ENCODE data around the gene SMIM35. TPM values are rescaled to one million over a fixed set of nuclear protein-coding genes. Genes with fewer than 3 reads are reported as not detected.

Gene SMIM35
- total RNA-seq, 1 experiment from 2014 or later = not detected

- ChIA-PET POLR2A (ENCODE audit: unreplicated experiment) (no interaction called here), CTCF (no interaction called here)
- DNase-seq = no peak
- no peak overlapping the region for H2AFZ ChIP-seq
- no peaks in the 10 kb centered on the region; the same call in 1 of the 2 replicates for H3K4me1 ChIP-seq (replicated peaks; ENCODE audit: insufficient read depth)
- no peaks in the 10 kb centered on the region for H3K9me2 ChIP-seq (ENCODE audit: insufficient read depth)
- no peaks in the 10 kb centered on the region for H3F3A ChIP-seq (ENCODE audit: insufficient read depth, low read depth)
- no peak overlapping the region for H3K4me3 ChIP-seq
- H3K27ac ChIP-seq = no peak overlapping the region
- no peak for TF ChIP-seq CTCF (conservative IDR thresholded peaks at IDR 0.05)
- intact Hi-C loops (cut with micrococcal nuclease; ENCODE audit: unreplicated experiment) = no loop called here
- no peaks in the 10 kb centered on the region for H3K9me3 ChIP-seq (ENCODE audit: insufficient read depth, low read depth)
- BruUV-seq (replicated peaks) = no TSS peak
- no peaks in the 10 kb centered on the region for H4K20me1 ChIP-seq (ENCODE audit: insufficient read depth)
- no peaks in the 10 kb centered on the region for H3K36me3 ChIP-seq (ENCODE audit: low read depth)
- no peak overlapping the region for H3K4me2 ChIP-seq
- no peaks in the 10 kb centered on the region for H3K79me2 ChIP-seq (ENCODE audit: low read depth)
- peaks cover 11% of the 10 kb centered on the region; the same call in 1 of the 2 replicates for H3K27me3 ChIP-seq (ENCODE audit: insufficient read depth, low read depth)
Measured at GRCh38 chr11:118046964-118047700, 39.6 kb downstream of the SMIM35 start.

- ChIA-PET POLR2A (ENCODE audit: unreplicated experiment) (no interaction called here), CTCF (interaction anchor here (0.6 kb wide), 1 partner anchor 622 kb away, joined by 5 read pairs; no protein-coding TSS in a partner anchor)
- no peak overlapping the region; the same call in 1 of the 2 replicates for H3K4me2 ChIP-seq
- H3K4me1 ChIP-seq (replicated peaks; ENCODE audit: insufficient read depth) = no peaks in the 10 kb centered on the region; the same call in 1 of the 2 replicates
- H4K20me1 ChIP-seq (ENCODE audit: insufficient read depth) = no peaks in the 10 kb centered on the region
- no TSS peak for BruUV-seq (replicated peaks)
- no peak overlapping the region for H2AFZ ChIP-seq
- no peak overlapping the region for H3K27ac ChIP-seq
- H3K79me2 ChIP-seq (ENCODE audit: low read depth) = no peaks in the 10 kb centered on the region
- no peak overlapping the region for H3K4me3 ChIP-seq
- no peaks in the 10 kb centered on the region for H3K36me3 ChIP-seq (ENCODE audit: low read depth)
- no peaks in the 10 kb centered on the region for H3K9me2 ChIP-seq (ENCODE audit: insufficient read depth)
- H3K27me3 ChIP-seq (ENCODE audit: insufficient read depth, low read depth) = peaks cover 9% of the 10 kb centered on the region; the same call in 1 of the 2 replicates
- intact Hi-C loops (cut with micrococcal nuclease; ENCODE audit: unreplicated experiment) = no loop called here
- H3F3A ChIP-seq (ENCODE audit: insufficient read depth, low read depth) = no peaks in the 10 kb centered on the region
- no peak for DNase-seq
- no peaks in the 10 kb centered on the region for H3K9me3 ChIP-seq (ENCODE audit: insufficient read depth, low read depth)
- no peak for TF ChIP-seq EZH2 (IDR thresholded peaks at IDR 0.05; ENCODE audit: low read depth)
- no peak for TF ChIP-seq CTCF (conservative IDR thresholded peaks at IDR 0.05)
Measured at GRCh38 chr11:118046051-118046963, 40.5 kb downstream of the SMIM35 start.

- peaks cover 3% of the 10 kb centered on the region; the same call in 1 of the 2 replicates for H3K27me3 ChIP-seq (ENCODE audit: insufficient read depth, low read depth)
- no TSS peak for BruUV-seq (replicated peaks)
- CTCF ChIA-PET = interaction anchor here (0.5 kb wide), 1 partner anchor 815 kb away, joined by 8 read pairs; no protein-coding TSS in a partner anchor
Measured at GRCh38 chr11:118045191-118045590, 41.6 kb downstream of the SMIM35 start.

More at GRCh38 chr11:118045191-118045590, 41.6 kb downstream of the SMIM35 start:
- Histone ChIP-seq H3K79me2 (ENCODE audit: low read depth) (no peaks in the 10 kb centered on the region), H3K4me3 (no peak overlapping the region), H3K36me3 (ENCODE audit: low read depth) (no peaks in the 10 kb centered on the region), H3K4me2 (no peak overlapping the region), H3K4me1 (replicated peaks; ENCODE audit: insufficient read depth) (no peaks in the 10 kb centered on the region; the same call in 1 of the 2 replicates), H3K9me2 (ENCODE audit: insufficient read depth) (no peaks in the 10 kb centered on the region), H3K9me3 (ENCODE audit: insufficient read depth, low read depth) (no peaks in the 10 kb centered on the region), H2AFZ (no peak overlapping the region), H3K27ac (no peak overlapping the region), H3F3A (ENCODE audit: insufficient read depth, low read depth) (no peaks in the 10 kb centered on the region), H4K20me1 (ENCODE audit: insufficient read depth) (no peaks in the 10 kb centered on the region)
- no peak for DNase-seq
- POLR2A ChIA-PET (ENCODE audit: unreplicated experiment) = interaction anchor here (0.5 kb wide), 1 partner anchor 153 kb away, joined by 3 read pairs; no protein-coding TSS in a partner anchor
- TF ChIP-seq CTCF (conservative IDR thresholded peaks at IDR 0.05) = no peak
- intact Hi-C loops (cut with micrococcal nuclease; ENCODE audit: unreplicated experiment) = no loop called here

Measured in PC-9 (cell line).